Measurements from ENCODE around the gene SEMA6A. TPM values are rescaled to one million over a fixed set of nuclear protein-coding genes. Genes with fewer than 3 reads are reported as not detected.

The SEMA6A gene
- total and polyA plus RNA-seq, 4 donors = 3.4 to 31.6 (median 12.0) TPM

- Histone ChIP-seq H3K4me1 (ENCODE audit: control insufficient read depth in 5 of 5, insufficient read depth in 5 of 5, low read length in 5 of 5) (no peaks in the 10 kb centered on the region), H3K4me3 (no peak overlapping the region), H3K27ac (ENCODE audit: low read depth in 1 of 2, low read length in 1 of 2) (no peak overlapping the region), H3K36me3 (ENCODE audit: control insufficient read depth in 4 of 4, insufficient read depth in 4 of 4, low read length in 4 of 4) (peaks cover 6 to 34% (median 18%) of the 10 kb centered on the region in 4 donors), H3K9me3 (ENCODE audit: control insufficient read depth in 4 of 4, insufficient read depth in 3 of 4, low read length in 3 of 4) (no peaks in the 10 kb centered on the region), H3K27me3 (ENCODE audit: control insufficient read depth in 3 of 3, insufficient read depth in 3 of 3, low read length in 2 of 3) (no peaks in the 10 kb centered on the region), H3K9ac (ENCODE audit: insufficient read depth in 1 of 2, low read length in 2 of 2) (no peak overlapping the region)
- WGBS, 2 donors = 31 to 68% methylated on average over 8 of the region's 8 CpGs
- DNase-seq = no peak
- no peak for ATAC-seq (ENCODE audit: insufficient read depth, low FRiP score)
- no peak for TF ChIP-seq CTCF (IDR thresholded peaks at IDR 0.05; ENCODE audit: control extremely low read depth, extremely low read depth)
These were observed 88.0 kb downstream of the SEMA6A start for GRCh38 chr5:116486588-116486987.

GRCh38 chr5:116484645-116485044 lies 90.0 kb downstream of the SEMA6A start:
- DNase-seq = no peak
- Histone ChIP-seq H3K27ac (ENCODE audit: low read depth in 1 of 2, low read length in 1 of 2) (no peak overlapping the region), H3K4me1 (ENCODE audit: control insufficient read depth in 5 of 5, insufficient read depth in 5 of 5, low read length in 5 of 5) (peaks cover 0 to 4% (median 2%) of the 10 kb centered on the region in 5 donors), H3K36me3 (ENCODE audit: control insufficient read depth in 4 of 4, insufficient read depth in 4 of 4, low read length in 4 of 4) (peaks cover 4 to 40% (median 21%) of the 10 kb centered on the region in 4 donors), H3K4me3 (no peak overlapping the region), H3K9me3 (ENCODE audit: control insufficient read depth in 4 of 4, insufficient read depth in 3 of 4, low read length in 3 of 4) (no peaks in the 10 kb centered on the region), H3K27me3 (ENCODE audit: control insufficient read depth in 3 of 3, insufficient read depth in 3 of 3, low read length in 2 of 3) (no peaks in the 10 kb centered on the region), H3K9ac (ENCODE audit: insufficient read depth in 1 of 2, low read length in 2 of 2) (no peak overlapping the region)
- TF ChIP-seq CTCF (IDR thresholded peaks at IDR 0.05; ENCODE audit: control extremely low read depth, extremely low read depth) = no peak
- no peak for ATAC-seq (ENCODE audit: insufficient read depth, low FRiP score)
- 95 to 97% methylated on average over 4 of the region's 4 CpGs for WGBS, 2 donors

- Histone ChIP-seq H3K4me1 (ENCODE audit: control insufficient read depth in 5 of 5, insufficient read depth in 5 of 5, low read length in 5 of 5) (peaks cover 0 to 12% (median 2%) of the 10 kb centered on the region in 5 donors), H3K4me3 (no peak overlapping the region), H3K36me3 (ENCODE audit: control insufficient read depth in 4 of 4, insufficient read depth in 4 of 4, low read length in 4 of 4) (peaks cover 5 to 43% (median 22%) of the 10 kb centered on the region in 4 donors), H3K9me3 (ENCODE audit: control insufficient read depth in 4 of 4, insufficient read depth in 3 of 4, low read length in 3 of 4) (peaks cover 0 to 4% (median 3%) of the 10 kb centered on the region in 4 donors), H3K27ac (ENCODE audit: low read depth in 1 of 2, low read length in 1 of 2) (no peak overlapping the region), H3K27me3 (ENCODE audit: control insufficient read depth in 3 of 3, insufficient read depth in 3 of 3, low read length in 2 of 3) (no peaks in the 10 kb centered on the region), H3K9ac (ENCODE audit: insufficient read depth in 1 of 2, low read length in 2 of 2) (no peak overlapping the region)
- 86 to 93% methylated on average over 1 of the region's 1 CpG for WGBS, 2 donors
- DNase-seq (no peak), ATAC-seq (ENCODE audit: insufficient read depth, low FRiP score) (no peak)
- TF ChIP-seq CTCF (IDR thresholded peaks at IDR 0.05; ENCODE audit: control extremely low read depth, extremely low read depth) = no peak
These were observed 92.2 kb downstream of the SEMA6A start for GRCh38 chr5:116482394-116482793.
